HUDEP-2 (cell line): ENCODE data around the gene RS1.

ENCODE experiments used
- DNase-seq, 76 experiments: peaks; one replicate each; lab custom pipeline; 2025; ENCODE audit not compliant: unreplicated experiment in 76 of 76; lab: John Stamatoyannopoulos, UW

RS1 gene

DNA sequence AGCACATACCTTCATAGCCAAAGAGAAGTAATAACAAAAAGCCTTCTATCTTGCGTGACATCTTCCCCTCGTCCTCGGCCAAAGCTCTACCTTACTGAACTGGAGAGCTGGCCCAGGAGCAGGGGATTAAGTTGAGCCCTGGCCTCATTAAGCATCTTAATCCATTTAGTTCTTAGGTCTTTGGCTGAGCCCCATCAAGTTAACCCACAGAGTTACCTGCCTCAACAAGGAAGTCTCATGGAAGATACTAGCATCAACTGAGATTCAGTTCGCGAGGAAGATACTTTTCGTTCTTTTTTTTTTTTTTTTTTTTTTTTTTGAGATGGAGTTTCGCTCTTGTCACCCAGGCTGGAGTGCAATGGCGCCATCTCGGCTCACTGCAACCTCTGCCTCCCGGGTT, at the start of gene RS1:
Gene RS1, minus strand, starts transcription at position 101 of the 400 bp plus-strand sequence. Its CDS starts 40 bp downstream, at position 61.
- no peak for DNase-seq

DNA sequence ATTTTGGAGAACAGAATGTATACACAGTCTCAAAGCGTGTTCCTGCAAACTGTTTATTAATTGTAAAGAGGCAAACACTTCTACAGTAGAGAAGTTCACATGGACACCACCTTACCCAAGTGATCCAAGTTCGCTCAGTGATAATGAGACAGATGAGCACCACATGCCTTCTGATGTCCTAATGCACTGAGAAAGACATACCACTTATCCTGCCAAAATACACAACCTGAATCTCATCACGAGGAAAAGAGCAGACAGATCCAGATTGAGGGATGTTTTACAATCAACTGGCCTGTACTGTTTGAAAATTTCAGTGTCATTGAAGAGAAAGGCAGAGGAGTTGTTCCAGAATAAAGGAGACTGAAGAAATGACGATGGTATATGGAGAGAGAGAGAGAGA, 47.9 kb upstream of the RS1 start:
- DNase-seq, result no peak

DNA sequence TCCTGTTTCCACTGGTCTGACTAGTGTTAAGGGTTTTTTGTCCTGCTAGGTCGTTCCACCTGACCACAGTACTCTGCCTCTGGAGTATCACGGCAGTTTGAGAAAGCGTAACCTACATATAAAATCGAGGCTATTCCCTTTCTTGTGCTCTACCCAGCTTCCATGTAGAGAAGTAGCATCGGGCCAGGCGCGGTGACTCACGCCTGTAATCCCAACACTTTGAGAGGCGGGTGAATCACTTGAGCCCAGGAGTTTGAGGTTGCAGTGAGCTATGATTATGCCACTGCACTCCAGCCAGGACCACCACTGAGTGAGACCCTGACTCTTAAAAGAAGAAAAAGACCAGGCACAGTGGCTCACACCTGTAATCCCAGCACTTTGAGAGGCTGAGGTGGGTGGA, 43.0 kb upstream of the RS1 start:
- DNase-seq, result no peak

DNA sequence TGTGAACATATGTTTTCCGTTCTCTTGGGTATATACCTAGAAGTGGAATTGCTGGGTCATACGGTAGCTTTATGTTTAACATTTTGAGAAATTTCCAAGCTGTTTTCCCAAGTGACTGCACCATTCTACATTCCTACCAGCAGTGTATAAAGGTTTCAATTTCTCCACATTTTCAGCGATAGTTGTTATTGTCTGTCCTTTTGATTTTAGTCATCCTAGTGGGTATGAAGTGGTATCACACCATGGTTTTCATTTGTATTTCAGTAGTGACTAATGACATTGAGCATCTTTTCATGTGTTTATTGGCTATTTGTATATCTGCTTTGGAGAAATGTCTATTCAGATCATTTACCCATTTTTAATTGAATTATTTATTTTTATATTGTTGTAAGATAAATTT, 37.9 kb upstream of the RS1 start:
- DNase-seq, result no peak

DNA sequence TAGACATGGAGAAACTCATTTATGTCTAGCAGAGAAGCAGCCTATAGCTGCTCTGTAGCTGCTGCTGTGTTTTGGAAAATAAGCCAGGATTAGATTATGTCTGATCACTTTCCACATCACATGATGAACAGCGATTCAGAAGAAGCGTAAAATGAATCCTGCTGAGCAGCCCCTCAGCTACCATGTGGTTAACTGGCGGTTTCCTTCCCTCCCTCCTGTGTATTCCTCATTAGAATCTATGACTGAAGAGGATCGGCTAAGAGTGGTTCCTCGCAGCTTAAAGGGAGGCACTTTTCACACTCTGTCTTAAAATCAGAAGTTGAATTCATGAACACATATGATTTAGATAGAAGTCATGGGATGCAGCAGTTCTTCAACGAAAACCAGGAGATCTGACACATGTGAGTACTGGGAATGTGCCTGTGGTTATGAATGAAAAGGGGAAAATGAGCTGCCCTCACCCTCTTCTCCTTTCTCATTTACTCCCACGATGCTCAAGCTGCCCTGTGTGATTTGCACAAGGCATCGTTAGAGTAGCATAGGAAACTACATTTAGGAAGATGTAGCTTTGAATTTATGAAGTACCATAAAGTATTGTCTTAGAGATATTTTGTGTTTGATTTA, 35.6 kb upstream of the RS1 start, which contains the start of gene PPEF1:
Gene PPEF1, plus strand, starts transcription at position 220 of the 624 bp plus-strand sequence. Its CDS starts 136 bp downstream, at position 356.
- DNase-seq, result no peak

DNA sequence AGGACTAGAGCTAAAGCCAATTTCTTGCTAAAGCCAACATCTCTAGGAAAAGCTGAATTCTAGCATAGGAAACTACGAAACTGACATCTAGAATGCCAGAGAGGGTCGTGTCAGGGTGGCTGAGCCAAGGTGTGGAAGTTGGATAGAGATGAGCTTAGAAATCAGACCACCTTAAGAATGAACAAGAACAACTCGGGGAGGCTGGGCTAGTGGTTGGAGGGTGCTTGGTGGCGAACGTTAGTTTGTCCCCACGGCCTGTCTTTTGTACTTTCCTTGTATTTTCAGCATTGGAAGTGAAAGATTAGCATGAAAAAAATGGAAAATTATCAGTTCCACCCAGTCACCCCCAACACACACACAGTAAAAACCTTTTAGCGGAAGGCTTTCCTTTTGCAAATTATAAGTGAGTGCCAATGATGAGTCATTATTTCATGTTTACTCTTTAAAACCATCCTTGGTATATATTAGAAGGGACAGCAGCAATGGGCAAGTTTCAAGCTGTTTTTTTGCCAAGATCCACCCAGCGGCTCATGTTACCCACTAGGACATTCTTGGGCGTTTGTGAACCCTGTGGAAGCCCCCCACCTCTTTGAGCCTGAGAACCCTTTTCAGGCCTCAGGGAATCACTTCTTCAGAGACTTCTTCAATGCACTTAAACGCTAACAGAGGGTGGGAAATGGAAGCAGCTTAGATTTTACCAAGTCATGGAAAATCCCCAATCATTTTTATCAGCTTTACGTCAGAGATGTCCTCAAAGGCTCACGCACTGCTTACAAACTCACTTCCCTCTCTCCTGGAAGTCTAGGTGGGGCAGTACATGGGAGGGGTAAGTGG, 30.7 kb upstream of the RS1 start:
- DNase-seq, result no peak

DNA sequence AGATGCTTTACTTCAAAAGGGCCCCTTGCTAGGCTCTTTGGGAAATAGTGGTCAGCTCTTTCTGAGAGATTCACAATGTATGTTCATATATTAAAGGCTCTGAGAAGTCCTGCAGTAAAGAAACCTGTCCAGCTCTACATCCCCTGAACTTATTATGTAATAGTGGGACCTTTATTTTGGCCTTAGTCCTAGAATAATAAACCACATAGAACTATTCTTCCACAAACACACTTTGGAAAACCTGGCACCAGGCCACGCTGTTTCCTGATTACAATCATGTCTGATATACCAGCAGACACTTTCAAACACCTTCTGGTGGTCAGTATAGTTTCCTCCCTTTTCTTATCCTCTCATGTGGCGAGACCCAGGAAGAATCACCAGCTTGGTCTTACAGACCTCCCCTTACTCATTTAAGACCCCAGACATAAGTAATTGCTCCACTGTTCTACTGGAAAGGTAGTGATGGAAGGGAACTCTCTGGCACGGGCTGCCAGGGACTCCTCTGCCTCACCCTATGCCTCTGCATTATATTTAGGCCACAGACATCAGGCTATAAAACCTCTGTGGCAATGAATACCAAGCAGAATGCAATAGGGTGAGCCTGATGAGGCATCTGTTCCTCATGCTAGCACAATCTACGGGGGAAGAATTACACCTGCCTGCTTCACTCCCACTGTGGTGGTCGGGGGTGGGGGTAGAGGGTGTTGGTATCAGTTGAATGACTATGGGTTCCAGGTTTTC, 29.9 kb upstream of the RS1 start:
- no peak for DNase-seq

DNA sequence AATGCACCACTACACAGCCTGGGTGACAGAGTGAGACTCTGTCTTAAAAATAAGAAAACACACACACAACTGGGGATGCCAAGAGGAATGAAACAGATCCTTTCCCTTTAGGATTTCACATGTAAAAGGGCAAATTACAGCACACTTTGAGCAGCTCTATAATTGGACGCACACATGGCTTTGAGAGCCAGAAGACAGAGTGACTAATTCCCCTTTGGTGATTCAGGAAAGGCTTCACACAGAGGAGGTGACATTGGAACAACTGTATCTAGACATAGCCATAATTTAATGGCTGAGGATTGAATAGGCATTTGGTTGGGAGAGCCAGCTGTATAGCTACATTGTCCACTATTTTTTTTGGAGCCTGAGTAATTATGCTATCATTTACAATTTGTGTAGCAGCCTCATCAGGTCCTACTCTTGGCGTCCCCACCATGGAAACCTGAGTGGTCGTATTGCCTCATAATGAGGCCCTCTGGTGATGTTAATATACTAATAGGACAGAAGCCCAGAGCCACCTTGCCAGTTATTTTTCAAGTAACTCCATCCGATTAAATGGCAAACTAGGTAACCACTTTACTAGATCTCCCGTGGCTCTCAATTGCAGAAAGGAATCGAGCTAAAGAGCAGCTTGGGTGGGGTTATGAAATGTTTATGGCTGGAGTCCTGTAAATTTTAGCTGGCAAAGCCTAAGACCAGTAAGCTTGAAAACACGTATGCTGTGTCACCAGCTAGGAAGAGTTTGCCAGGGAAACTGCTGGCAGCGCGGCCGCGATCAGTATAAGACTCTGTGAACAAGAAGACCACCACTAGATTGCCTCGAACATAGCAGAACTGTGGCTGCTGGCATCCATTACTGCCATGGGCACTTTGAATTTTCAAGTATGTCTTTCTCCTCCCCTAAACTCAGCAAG, 27.1 kb upstream of the RS1 start:
- DNase-seq, result no peak

DNA sequence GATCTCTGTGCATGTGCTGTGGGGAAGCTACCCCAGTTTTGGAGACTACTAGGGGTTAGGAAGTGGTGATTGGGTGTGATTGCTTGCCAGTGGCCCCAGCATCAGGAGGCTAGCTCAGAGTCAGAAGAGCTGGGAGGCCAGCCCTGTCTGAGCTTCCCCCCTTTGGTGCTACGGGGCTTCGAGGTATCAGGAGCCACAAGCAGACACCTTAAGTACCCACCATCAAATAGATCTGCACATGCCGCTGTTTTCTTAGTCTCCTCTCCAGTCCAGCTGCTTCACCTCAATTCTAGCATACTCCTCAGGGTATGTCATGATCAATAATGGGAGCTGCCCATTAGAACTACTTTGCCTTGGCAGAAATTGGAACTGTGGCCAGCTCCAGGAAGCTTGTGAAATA, 24.7 kb upstream of the RS1 start:
- no peak for DNase-seq

DNA sequence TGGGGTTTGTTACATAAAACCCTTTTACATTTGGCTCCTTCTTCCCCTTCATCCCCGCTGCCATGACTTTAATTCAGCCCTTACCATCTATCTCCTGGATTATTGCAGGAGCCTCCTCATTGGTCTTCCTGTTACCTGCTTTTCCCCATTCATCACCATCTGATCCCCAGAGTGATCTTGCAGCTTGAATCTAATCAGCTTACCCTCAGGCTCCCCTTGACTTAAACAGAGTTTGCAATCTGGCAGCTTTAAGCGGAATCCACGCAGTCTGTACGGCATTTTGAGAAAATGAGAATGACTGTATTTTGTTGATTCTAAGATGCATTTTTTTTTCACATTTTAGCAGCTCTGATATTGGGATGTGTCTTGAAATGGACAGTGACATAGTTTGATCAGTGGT, 20.6 kb upstream of the RS1 start:
- no peak for DNase-seq

DNA sequence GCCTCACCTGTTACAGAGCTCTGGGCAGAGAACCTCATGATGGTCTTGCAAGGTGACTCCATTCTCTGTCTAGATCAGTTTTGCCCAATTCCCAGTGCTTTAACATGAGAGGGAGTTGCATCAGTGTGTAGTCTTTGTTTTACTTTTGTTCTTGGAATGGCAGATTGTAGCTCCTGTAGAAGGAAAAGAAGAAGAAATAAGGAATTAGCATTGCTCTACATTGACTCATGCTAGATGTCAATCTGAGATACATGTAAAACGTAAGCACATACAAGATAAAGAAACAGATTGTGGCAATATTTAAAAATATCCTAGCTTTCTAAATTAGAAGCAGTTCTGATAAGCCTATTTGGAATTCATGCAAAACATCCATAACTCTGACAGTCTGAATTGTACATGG, 19.5 kb upstream of the RS1 start:
- no peak for DNase-seq

DNA sequence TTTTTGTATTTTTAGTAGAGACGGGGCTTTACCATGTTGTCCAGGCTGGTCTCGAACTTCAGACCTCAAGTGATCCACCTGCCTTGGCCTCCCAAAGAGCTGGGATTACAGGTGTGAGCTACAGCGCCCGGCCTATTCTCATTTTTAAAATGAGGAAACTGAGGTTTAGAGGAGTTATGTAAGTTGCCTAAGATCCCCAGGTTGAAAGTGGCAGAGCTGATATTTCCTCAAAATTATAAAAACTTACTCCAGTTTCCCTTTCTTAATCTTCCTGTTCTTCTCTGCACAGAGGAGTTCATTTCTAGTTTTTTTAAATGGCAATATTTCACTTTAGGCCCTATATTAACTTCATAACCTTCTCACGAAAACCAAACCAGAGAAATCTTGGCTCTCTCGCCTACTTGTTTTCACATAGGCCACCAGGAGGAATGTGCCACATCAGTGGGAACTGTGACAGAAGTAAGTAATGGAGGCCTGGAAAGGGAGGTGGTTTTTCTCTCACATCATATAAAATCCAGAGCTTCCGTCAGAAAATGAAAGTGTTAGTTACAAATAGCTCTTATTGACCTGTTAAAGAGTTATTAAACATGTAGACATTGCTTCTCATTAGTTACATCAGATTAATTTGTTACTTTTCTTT, 16.1 kb upstream of the RS1 start:
- DNase-seq, result no peak

DNA sequence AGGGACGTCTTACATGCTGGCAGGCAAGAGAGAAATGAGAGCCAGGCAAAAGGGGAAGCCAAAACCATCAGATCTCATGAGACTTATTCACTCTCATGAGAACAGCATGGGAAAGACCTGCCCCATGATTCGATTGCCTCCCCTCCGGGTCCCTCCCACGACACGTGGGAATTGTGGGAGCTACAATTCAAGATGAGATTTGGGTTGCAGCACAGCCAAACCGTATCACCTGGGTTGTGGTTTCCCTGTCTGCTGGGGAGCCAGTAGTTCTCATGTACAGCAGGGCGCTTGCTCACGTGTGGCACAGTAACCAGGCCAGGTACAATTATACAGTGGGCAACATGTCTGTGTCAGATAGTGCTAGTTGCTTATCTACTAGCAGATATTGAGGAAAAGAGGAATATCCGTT, 11.1 kb upstream of the RS1 start:
- no peak for DNase-seq

DNA sequence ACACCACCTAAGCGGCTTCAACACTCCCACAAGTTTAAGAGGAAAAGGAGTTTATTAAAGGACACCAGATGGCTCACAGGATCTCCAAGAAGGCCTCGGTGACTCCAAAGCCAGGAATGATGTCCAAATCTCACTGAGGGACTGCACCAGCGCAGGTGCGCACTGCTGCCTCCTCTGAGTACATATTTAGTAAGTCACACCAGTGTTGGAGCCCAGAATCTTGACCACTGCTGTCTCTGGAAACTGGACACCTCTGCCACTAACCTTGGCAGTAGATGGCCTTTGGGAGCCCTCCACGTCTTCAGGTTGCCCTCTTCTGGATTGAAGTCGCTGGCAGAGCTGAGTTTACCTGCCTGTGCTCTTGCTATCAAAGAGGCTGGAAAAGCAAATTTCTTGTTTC, 10.1 kb upstream of the RS1 start:
- DNase-seq, result no peak

DNA sequence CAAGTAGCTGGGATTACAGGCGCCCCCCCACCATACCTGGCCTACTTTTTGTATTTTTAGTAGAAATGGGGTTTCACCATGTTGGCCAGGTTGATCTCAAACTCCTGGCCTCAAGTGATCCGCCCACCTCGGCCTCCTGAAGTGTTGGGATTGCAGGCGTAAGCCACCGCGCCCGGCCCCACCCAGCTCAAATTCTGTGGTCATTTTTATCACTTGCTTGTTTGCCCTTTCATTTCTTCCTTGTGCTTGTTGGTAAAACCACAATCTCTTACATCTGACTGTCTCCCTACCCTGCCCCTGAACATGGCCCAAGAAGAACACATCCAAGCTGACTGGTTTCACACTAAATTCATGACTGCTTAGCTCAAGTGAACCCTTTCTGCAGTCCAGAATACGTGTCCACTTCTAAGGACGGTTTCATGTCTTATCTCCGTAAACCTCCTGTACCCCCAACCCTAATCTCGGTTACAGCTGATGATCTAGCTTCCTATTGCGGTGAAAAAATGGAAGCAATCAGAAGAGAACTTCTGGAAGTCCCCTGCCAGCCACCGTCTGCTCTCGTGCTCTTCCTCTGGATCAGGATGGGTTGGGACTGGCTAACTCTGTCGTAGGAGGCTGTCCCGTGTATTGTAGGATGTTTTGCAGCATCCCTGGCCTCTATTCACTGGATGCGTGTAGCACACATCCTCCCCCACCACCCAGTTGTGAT, 5.4 kb upstream of the RS1 start:
- peak in 5 of 76 experiments; percentile 1 to 8 (median 1) for DNase-seq

DNA sequence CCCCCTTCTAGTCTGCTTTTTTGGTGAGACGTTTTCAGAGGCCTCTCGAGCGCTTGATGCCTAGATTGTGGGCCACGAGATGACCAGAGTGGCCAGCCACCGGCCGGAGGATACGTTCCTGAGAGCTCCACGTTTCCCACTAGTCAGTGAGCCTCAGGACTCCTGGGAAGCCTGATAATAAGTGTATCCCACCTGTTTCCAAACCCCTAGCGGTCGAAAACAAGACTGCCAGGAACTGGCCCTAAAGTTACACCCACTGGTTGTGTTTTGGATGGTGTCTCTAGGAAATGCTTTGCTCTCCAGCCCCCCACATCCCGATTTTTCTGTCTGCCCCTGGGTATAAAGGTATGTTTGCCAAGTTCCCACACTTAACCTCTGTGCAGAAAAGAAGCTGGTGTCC, 4.6 kb upstream of the RS1 start:
- DNase-seq, result peak in 5 of 76 experiments; percentile 1 to 4 (median 2)

DNA sequence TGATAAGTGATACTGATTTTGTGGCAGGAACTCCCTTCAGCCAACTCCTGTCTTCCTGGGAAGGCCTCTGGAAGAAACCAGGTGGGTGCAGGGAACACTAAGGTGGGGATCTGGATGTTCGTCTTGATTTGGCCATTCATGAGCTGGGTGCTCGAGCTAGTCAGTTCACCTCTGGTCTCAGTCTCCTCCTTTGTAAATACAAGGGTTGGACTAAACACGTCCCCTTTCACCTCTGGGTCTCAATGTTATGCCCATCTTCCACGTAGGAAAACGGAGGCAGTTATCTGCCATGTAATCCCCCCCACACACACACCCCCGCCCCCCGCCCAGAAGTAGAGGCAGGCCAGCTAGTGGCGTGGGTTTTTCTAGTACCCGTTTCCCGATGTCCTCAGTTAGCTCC, 4.1 kb upstream of the RS1 start:
- DNase-seq, result no peak

DNA sequence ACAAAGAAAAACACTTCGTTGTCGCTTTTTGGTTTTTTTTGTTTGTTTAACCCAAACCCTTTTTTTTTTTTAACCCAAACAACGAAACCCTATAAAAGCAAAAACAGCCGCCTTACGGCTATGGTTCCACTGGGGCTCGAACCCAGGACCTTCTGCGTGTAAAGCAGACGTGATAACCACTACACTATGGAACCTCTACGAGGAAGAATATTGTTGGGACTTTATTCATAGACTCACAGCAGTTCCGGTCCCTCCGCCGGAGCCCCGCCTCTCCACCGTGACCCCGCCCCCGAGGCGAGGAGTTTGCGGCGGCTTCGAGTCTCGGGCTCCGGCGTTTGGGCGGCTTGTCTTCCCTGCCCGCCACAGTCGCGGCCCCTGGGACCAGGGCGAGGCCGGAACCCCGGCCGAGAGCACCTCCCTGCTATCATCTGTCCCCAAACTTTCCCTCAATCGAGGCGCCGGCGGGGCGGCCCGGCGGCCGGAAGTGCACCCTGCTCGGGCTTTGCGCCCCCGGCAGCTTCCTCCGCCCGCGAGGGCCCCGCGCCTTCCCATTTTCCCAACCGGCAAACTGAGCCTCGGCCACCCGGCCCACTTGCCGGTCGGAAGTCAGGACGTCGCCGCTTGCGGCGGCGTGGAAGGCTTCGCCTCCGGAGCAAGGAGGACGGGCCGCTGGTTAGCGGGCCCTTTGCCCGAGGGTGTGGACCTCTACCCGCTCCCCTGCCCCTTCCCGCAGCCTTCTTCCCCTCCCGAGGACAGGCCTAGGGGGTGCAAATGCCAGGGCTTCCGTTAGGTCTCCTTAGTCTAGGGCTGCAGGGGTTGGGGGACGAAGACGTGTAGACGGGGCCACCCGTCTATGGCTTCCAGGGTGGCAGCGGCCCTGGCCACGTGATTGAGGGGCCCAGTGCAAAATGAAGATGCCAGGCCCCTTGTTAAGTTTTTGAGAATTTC, 3.2 kb upstream of the RS1 start:
- DNase-seq, result peak in 73 of 76 experiments; percentile 2 to 81 (median 56)
